ENCODE results near the gene VWA5B1.

Gene VWA5B1

GRCh38 chr1:20302108-20302471 is 11.4 kb downstream of the VWA5B1 start:
- Histone ChIP-seq H3K27ac (ENCODE audit: low read length) (no peak overlapping the region), H3K36me3 (ENCODE audit: control insufficient read depth, insufficient read depth, low read length) (no peaks in the 10 kb centered on the region), H3K4me3 (ENCODE audit: low read length) (no peak overlapping the region), H3K4me1 (ENCODE audit: control insufficient read depth, insufficient read depth, low read length) (no peaks in the 10 kb centered on the region), H3K27me3 (ENCODE audit: control insufficient read depth, insufficient read depth, low read length) (no peaks in the 10 kb centered on the region), H3K9me3 (ENCODE audit: control insufficient read depth, insufficient read depth, low read length) (no peaks in the 10 kb centered on the region)
- WGBS (ENCODE audit: insufficient coverage, insufficient read length), result no CpG with 5 or more reads among the region's 2 CpGs
- DNase-seq (ENCODE audit: low read depth, low spot score), result no peak

GRCh38 chr1:20307026-20307425 is 16.4 kb downstream of the VWA5B1 start:
- H3K27ac ChIP-seq (ENCODE audit: low read length), result no peak overlapping the region
- no peak overlapping the region for H3K4me3 ChIP-seq (ENCODE audit: low read length)
- no peaks in the 10 kb centered on the region for H3K4me1 ChIP-seq (ENCODE audit: control insufficient read depth, insufficient read depth, low read length)
- WGBS (ENCODE audit: insufficient coverage, insufficient read length), result no CpG with 5 or more reads among the region's 7 CpGs
- H3K9me3 ChIP-seq (ENCODE audit: control insufficient read depth, insufficient read depth, low read length), result no peaks in the 10 kb centered on the region
- H3K27me3 ChIP-seq (ENCODE audit: control insufficient read depth, insufficient read depth, low read length), result no peaks in the 10 kb centered on the region
- no peak for DNase-seq (ENCODE audit: low read depth, low spot score)
- H3K36me3 ChIP-seq (ENCODE audit: control insufficient read depth, insufficient read depth, low read length), result no peaks in the 10 kb centered on the region

- H3K4me1 ChIP-seq (ENCODE audit: control insufficient read depth, insufficient read depth, low read length), result no peaks in the 10 kb centered on the region
- no CpG with 5 or more reads among the region's 5 CpGs for WGBS (ENCODE audit: insufficient coverage, insufficient read length)
- H3K4me3 ChIP-seq (ENCODE audit: low read length), result no peak overlapping the region
- H3K9me3 ChIP-seq (ENCODE audit: control insufficient read depth, insufficient read depth, low read length), result no peaks in the 10 kb centered on the region
- no peak for DNase-seq (ENCODE audit: low read depth, low spot score)
- H3K36me3 ChIP-seq (ENCODE audit: control insufficient read depth, insufficient read depth, low read length), result no peaks in the 10 kb centered on the region
- H3K27me3 ChIP-seq (ENCODE audit: control insufficient read depth, insufficient read depth, low read length), result no peaks in the 10 kb centered on the region
- H3K27ac ChIP-seq (ENCODE audit: low read length), result no peak overlapping the region
Observed at GRCh38 chr1:20308569-20308968, 17.9 kb downstream of the VWA5B1 start.

- H3K4me3 ChIP-seq (ENCODE audit: low read length), result no peak overlapping the region
- H3K9me3 ChIP-seq (ENCODE audit: control insufficient read depth, insufficient read depth, low read length), result no peaks in the 10 kb centered on the region
- DNase-seq (ENCODE audit: low read depth, low spot score), result no peak
- no peak overlapping the region for H3K27ac ChIP-seq (ENCODE audit: low read length)
- no peaks in the 10 kb centered on the region for H3K27me3 ChIP-seq (ENCODE audit: control insufficient read depth, insufficient read depth, low read length)
- no peaks in the 10 kb centered on the region for H3K4me1 ChIP-seq (ENCODE audit: control insufficient read depth, insufficient read depth, low read length)
- no peaks in the 10 kb centered on the region for H3K36me3 ChIP-seq (ENCODE audit: control insufficient read depth, insufficient read depth, low read length)
- no CpG with 5 or more reads among the region's 5 CpGs for WGBS (ENCODE audit: insufficient coverage, insufficient read length)
Observed at GRCh38 chr1:20311289-20311688, 20.6 kb downstream of the VWA5B1 start.

GRCh38 chr1:20312310-20312709 is 21.6 kb downstream of the VWA5B1 start:
- Histone ChIP-seq H3K27ac (ENCODE audit: low read length) (no peak overlapping the region), H3K4me1 (ENCODE audit: control insufficient read depth, insufficient read depth, low read length) (no peaks in the 10 kb centered on the region), H3K27me3 (ENCODE audit: control insufficient read depth, insufficient read depth, low read length) (no peaks in the 10 kb centered on the region), H3K4me3 (ENCODE audit: low read length) (no peak overlapping the region), H3K36me3 (ENCODE audit: control insufficient read depth, insufficient read depth, low read length) (no peaks in the 10 kb centered on the region), H3K9me3 (ENCODE audit: control insufficient read depth, insufficient read depth, low read length) (no peaks in the 10 kb centered on the region)
- no CpG with 5 or more reads among the region's 3 CpGs for WGBS (ENCODE audit: insufficient coverage, insufficient read length)
- no peak for DNase-seq (ENCODE audit: low read depth, low spot score)

- Histone ChIP-seq H3K36me3 (ENCODE audit: control insufficient read depth, insufficient read depth, low read length) (no peaks in the 10 kb centered on the region), H3K27ac (ENCODE audit: low read length) (no peak overlapping the region), H3K27me3 (ENCODE audit: control insufficient read depth, insufficient read depth, low read length) (no peaks in the 10 kb centered on the region), H3K4me1 (ENCODE audit: control insufficient read depth, insufficient read depth, low read length) (no peaks in the 10 kb centered on the region), H3K9me3 (ENCODE audit: control insufficient read depth, insufficient read depth, low read length) (no peaks in the 10 kb centered on the region), H3K4me3 (ENCODE audit: low read length) (no peak overlapping the region)
- WGBS (ENCODE audit: insufficient coverage, insufficient read length), result no CpG with 5 or more reads among the region's 12 CpGs
- DNase-seq (ENCODE audit: low read depth, low spot score), result no peak
Observed at GRCh38 chr1:20312818-20313217, 22.1 kb downstream of the VWA5B1 start.

- no CpG with 5 or more reads among the region's 11 CpGs for WGBS (ENCODE audit: insufficient coverage, insufficient read length)
- no peaks in the 10 kb centered on the region for H3K9me3 ChIP-seq (ENCODE audit: control insufficient read depth, insufficient read depth, low read length)
- H3K27me3 ChIP-seq (ENCODE audit: control insufficient read depth, insufficient read depth, low read length), result no peaks in the 10 kb centered on the region
Observed at GRCh38 chr1:20317471-20317870, 26.8 kb downstream of the VWA5B1 start.

GRCh38 chr1:20318521-20318920 is 27.8 kb downstream of the VWA5B1 start:
- H3K27ac ChIP-seq (ENCODE audit: low read length), result no peak overlapping the region

More at GRCh38 chr1:20317471-20317870, 26.8 kb downstream of the VWA5B1 start:
- Histone ChIP-seq H3K4me3 (ENCODE audit: low read length) (no peak overlapping the region), H3K27ac (ENCODE audit: low read length) (no peak overlapping the region), H3K4me1 (ENCODE audit: control insufficient read depth, insufficient read depth, low read length) (no peaks in the 10 kb centered on the region), H3K36me3 (ENCODE audit: control insufficient read depth, insufficient read depth, low read length) (no peaks in the 10 kb centered on the region)
- no peak for DNase-seq (ENCODE audit: low read depth, low spot score)

GRCh38 chr1:20318971-20319370 is 28.3 kb downstream of the VWA5B1 start:
- H3K27ac ChIP-seq (ENCODE audit: low read length), result no peak overlapping the region
- WGBS (ENCODE audit: insufficient coverage, insufficient read length), result no CpG with 5 or more reads among the region's 4 CpGs

More at GRCh38 chr1:20318521-20318920, 27.8 kb downstream of the VWA5B1 start:
- no peaks in the 10 kb centered on the region for H3K4me1 ChIP-seq (ENCODE audit: control insufficient read depth, insufficient read depth, low read length)
- no peaks in the 10 kb centered on the region for H3K9me3 ChIP-seq (ENCODE audit: control insufficient read depth, insufficient read depth, low read length)
- no CpG with 5 or more reads among the region's 14 CpGs for WGBS (ENCODE audit: insufficient coverage, insufficient read length)
- H3K27me3 ChIP-seq (ENCODE audit: control insufficient read depth, insufficient read depth, low read length), result no peaks in the 10 kb centered on the region
- no peak for DNase-seq (ENCODE audit: low read depth, low spot score)
- no peaks in the 10 kb centered on the region for H3K36me3 ChIP-seq (ENCODE audit: control insufficient read depth, insufficient read depth, low read length)
- H3K4me3 ChIP-seq (ENCODE audit: low read length), result no peak overlapping the region

GRCh38 chr1:20319456-20320220 is 29.0 kb downstream of the VWA5B1 start:
- no peak for DNase-seq (ENCODE audit: low read depth, low spot score)
- Histone ChIP-seq H3K27me3 (ENCODE audit: control insufficient read depth, insufficient read depth, low read length) (no peaks in the 10 kb centered on the region), H3K4me1 (ENCODE audit: control insufficient read depth, insufficient read depth, low read length) (no peaks in the 10 kb centered on the region), H3K9me3 (ENCODE audit: control insufficient read depth, insufficient read depth, low read length) (no peaks in the 10 kb centered on the region), H3K36me3 (ENCODE audit: control insufficient read depth, insufficient read depth, low read length) (no peaks in the 10 kb centered on the region), H3K4me3 (ENCODE audit: low read length) (no peak overlapping the region), H3K27ac (ENCODE audit: low read length) (no peak overlapping the region)
- WGBS (ENCODE audit: insufficient coverage, insufficient read length), result no CpG with 5 or more reads among the region's 11 CpGs

More at GRCh38 chr1:20318971-20319370, 28.3 kb downstream of the VWA5B1 start:
- H3K4me1 ChIP-seq (ENCODE audit: control insufficient read depth, insufficient read depth, low read length), result no peaks in the 10 kb centered on the region
- no peaks in the 10 kb centered on the region for H3K36me3 ChIP-seq (ENCODE audit: control insufficient read depth, insufficient read depth, low read length)
- H3K27me3 ChIP-seq (ENCODE audit: control insufficient read depth, insufficient read depth, low read length), result no peaks in the 10 kb centered on the region
- no peak for DNase-seq (ENCODE audit: low read depth, low spot score)
- no peak overlapping the region for H3K4me3 ChIP-seq (ENCODE audit: low read length)
- H3K9me3 ChIP-seq (ENCODE audit: control insufficient read depth, insufficient read depth, low read length), result no peaks in the 10 kb centered on the region

- H3K27me3 ChIP-seq (ENCODE audit: control insufficient read depth, insufficient read depth, low read length), result no peaks in the 10 kb centered on the region
- H3K4me1 ChIP-seq (ENCODE audit: control insufficient read depth, insufficient read depth, low read length), result no peaks in the 10 kb centered on the region
- H3K27ac ChIP-seq (ENCODE audit: low read length), result no peak overlapping the region
- no peak overlapping the region for H3K4me3 ChIP-seq (ENCODE audit: low read length)
- DNase-seq (ENCODE audit: low read depth, low spot score), result no peak
- H3K9me3 ChIP-seq (ENCODE audit: control insufficient read depth, insufficient read depth, low read length), result no peaks in the 10 kb centered on the region
- H3K36me3 ChIP-seq (ENCODE audit: control insufficient read depth, insufficient read depth, low read length), result no peaks in the 10 kb centered on the region
- WGBS (ENCODE audit: insufficient coverage, insufficient read length), result no CpG with 5 or more reads among the region's 6 CpGs
Observed at GRCh38 chr1:20320704-20321103, 30.0 kb downstream of the VWA5B1 start.
